Panc1 (cell line): ENCODE results near the gene COQ6. TPM values are rescaled to one million over a fixed set of nuclear protein-coding genes. Genes with fewer than 3 reads are reported as not detected.

Experiments used
- ATAC-seq: fragments of 200-7000 bp; cut with Tn5 transposase; 2 replicates; pipeline ENCODE4 v1.9.1; 2020; ENCODE audit warnings: mild to moderate bottlenecking, moderate library complexity
- BruUV-seq: library from RNA; stranded (reverse); fragments of 400-500 nt; replicated peaks from 2 replicates; lab custom pipeline; 2021; lab: Mats Ljungman, UMichigan
- CTCF ChIA-PET: fragments of 300-600 bp; sonication (Branson Sonifier 250); formaldehyde crosslinking; loops from one replicate; lab custom pipeline; 2022; ENCODE audit warnings: antibody characterized with exemption; lab: Charles Lee
- POLR2A ChIA-PET: fragments of 300-600 bp; sonication (Branson Sonifier 250); formaldehyde crosslinking; loops from one replicate; lab custom pipeline; 2022; ENCODE audit warnings: antibody characterized with exemption; lab: Charles Lee
- DNase-seq: peaks from one replicate; pipeline ENCODE4 v3.0.0-alpha.2; 2010; ENCODE audit warnings: low read depth, low spot score
- H3K27ac ChIP-seq: 2 replicates; pipeline ENCODE4 v1.5.1; 2011; ENCODE audit warnings: mild to moderate bottlenecking, low read length, inconsistent platforms
- H3K27me3 ChIP-seq: fragments of 200-500 bp; sonication (Bioruptor generic); 2 replicates; pipeline ENCODE4 v1.6.0; 2014; ENCODE audit warnings: low read length, inconsistent platforms; ENCODE audit not compliant: control insufficient read depth, insufficient read depth
- H3K36me3 ChIP-seq: fragments of 200-500 bp; sonication (Bioruptor generic); 2 replicates; pipeline ENCODE4 v1.5.1; 2014; ENCODE audit warnings: inconsistent platforms, mild to moderate bottlenecking, low read length, moderate library complexity; ENCODE audit not compliant: control insufficient read depth, insufficient read depth
- H3K4me1 ChIP-seq: 2 replicates; pipeline ENCODE4 v1.5.1; 2011; ENCODE audit warnings: inconsistent platforms, mild to moderate bottlenecking, low read length, moderate library complexity; ENCODE audit not compliant: control insufficient read depth, insufficient read depth
- H3K4me3 ChIP-seq, 2 experiments: 2 replicates each; pipeline ENCODE4 v1.5.1; 2011 to 2012; ENCODE audit warnings: low read depth in 2 of 2, low read length in 2 of 2, mild to moderate bottlenecking in 2 of 2, inconsistent platforms in 1 of 2, moderate library complexity in 1 of 2
- H3K9me3 ChIP-seq: fragments of 200-500 bp; sonication (Bioruptor generic); 2 replicates; pipeline ENCODE4 v1.5.1; 2014; ENCODE audit warnings: low read depth, mild to moderate bottlenecking, inconsistent platforms, low read length, moderate library complexity; ENCODE audit not compliant: control insufficient read depth, insufficient read depth
- CTCF ChIP-seq: fragments of 450-650 bp; IDR thresholded peaks from 2 replicates; pipeline ENCODE4 v1.5.1; 2017; ENCODE audit warnings: mild to moderate bottlenecking
- POLR2AphosphoS5 ChIP-seq: IDR thresholded peaks from 2 replicates; pipeline ENCODE4 v1.6.1; 2012; ENCODE audit warnings: mild to moderate bottlenecking, low read depth, low read length, moderate library complexity
- SIN3A ChIP-seq: IDR thresholded peaks from 2 replicates; pipeline ENCODE4 v1.6.1; 2012; ENCODE audit warnings: low read depth, mild to moderate bottlenecking, low read length, moderate library complexity, borderline replicate concordance; ENCODE audit not compliant: insufficient read depth
- TCF7L2 ChIP-seq: IDR thresholded peaks from 2 replicates; pipeline ENCODE4 v1.6.1; 2011; ENCODE audit warnings: mild to moderate bottlenecking, low read depth, low read length, inconsistent platforms
- in situ Hi-C: cut with HindIII; loops from 2 replicates; pipeline ENCODE4 v1.10.0; 2016; ENCODE audit warnings: low sequenced_read_pairs, low pct_unique_long_range_greater_than_20kb
- intact Hi-C: fragments of 100-400 bp; cut with micrococcal nuclease; formaldehyde crosslinking; loops from one replicate; pipeline ENCODE4 v1.10.0; 2022; ENCODE audit not compliant: unreplicated experiment
- total RNA-seq: library from RNA; stranded (reverse); gene quantifications from one replicate; pipeline ENCODE4 v1.2.1, GENCODE V29; 2021; ENCODE audit not compliant: unreplicated experiment
- TF ChIP-seq, protein P1 (sequence below), 2 experiments: IDR thresholded peaks; 2 replicates each; pipeline ENCODE4 v1.6.1; 2011 to 2012; ENCODE audit warnings: low read depth in 2 of 2, control low read depth in 1 of 2, low read length in 1 of 2, mild to moderate bottlenecking in 1 of 2, moderate library complexity in 1 of 2; ENCODE audit not compliant: insufficient read depth in 1 of 2

The COQ6 gene
- total RNA-seq, 1 experiment from 2014 or later, result 18.5 TPM

GRCh38 chr14:74008843-74009499 lies 58.9 kb downstream of the COQ6 start:
- in situ Hi-C loops, result no loop called here
- Histone ChIP-seq H3K27me3 (no peaks in the 10 kb centered on the region), H3K4me3 (no peak overlapping the region), H3K9me3 (no peaks in the 10 kb centered on the region), H3K27ac (no peak overlapping the region), H3K36me3 (peaks cover 2% of the 10 kb centered on the region), H3K4me1 (no peaks in the 10 kb centered on the region)
- DNase-seq (no peak), ATAC-seq (no peak)
- CTCF ChIA-PET, result no interaction called here
- BruUV-seq, result no TSS peak
- POLR2A ChIA-PET, result no interaction called here
- intact Hi-C loops, result no loop called here
- TF ChIP-seq CTCF (no peak), TCF7L2 (no peak), POLR2AphosphoS5 (no peak), SIN3A (no peak)
- TF ChIP-seq, protein P1, sequence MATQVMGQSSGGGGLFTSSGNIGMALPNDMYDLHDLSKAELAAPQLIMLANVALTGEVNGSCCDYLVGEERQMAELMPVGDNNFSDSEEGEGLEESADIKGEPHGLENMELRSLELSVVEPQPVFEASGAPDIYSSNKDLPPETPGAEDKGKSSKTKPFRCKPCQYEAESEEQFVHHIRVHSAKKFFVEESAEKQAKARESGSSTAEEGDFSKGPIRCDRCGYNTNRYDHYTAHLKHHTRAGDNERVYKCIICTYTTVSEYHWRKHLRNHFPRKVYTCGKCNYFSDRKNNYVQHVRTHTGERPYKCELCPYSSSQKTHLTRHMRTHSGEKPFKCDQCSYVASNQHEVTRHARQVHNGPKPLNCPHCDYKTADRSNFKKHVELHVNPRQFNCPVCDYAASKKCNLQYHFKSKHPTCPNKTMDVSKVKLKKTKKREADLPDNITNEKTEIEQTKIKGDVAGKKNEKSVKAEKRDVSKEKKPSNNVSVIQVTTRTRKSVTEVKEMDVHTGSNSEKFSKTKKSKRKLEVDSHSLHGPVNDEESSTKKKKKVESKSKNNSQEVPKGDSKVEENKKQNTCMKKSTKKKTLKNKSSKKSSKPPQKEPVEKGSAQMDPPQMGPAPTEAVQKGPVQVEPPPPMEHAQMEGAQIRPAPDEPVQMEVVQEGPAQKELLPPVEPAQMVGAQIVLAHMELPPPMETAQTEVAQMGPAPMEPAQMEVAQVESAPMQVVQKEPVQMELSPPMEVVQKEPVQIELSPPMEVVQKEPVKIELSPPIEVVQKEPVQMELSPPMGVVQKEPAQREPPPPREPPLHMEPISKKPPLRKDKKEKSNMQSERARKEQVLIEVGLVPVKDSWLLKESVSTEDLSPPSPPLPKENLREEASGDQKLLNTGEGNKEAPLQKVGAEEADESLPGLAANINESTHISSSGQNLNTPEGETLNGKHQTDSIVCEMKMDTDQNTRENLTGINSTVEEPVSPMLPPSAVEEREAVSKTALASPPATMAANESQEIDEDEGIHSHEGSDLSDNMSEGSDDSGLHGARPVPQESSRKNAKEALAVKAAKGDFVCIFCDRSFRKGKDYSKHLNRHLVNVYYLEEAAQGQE (IDR thresholded peaks at IDR 0.05; ENCODE audit: insufficient read depth in 1 of 2, low read depth in 2 of 2, low read length in 1 of 2), result no peak

Other genes with a start within 250 kb of the COQ6 start
- 49.7 TPM for gene PNMA1, start 235.9 kb upstream of the COQ6 start, total RNA-seq
- 17.1 TPM for gene PTGR2, start 98.5 kb upstream of the COQ6 start, total RNA-seq
- 31.2 TPM for gene ZNF410, start 63.4 kb upstream of the COQ6 start, total RNA-seq
- 2.2 TPM for gene FAM161B, start 208 bp upstream of the COQ6 start, total RNA-seq
- 13.0 TPM for gene ENTPD5, start 69.0 kb downstream of the COQ6 start, total RNA-seq
- gene BBOF1, start 69.0 kb downstream of the COQ6 start, total RNA-seq, result 1.9 TPM
- 2.1 TPM for gene ALDH6A1, start 134.2 kb downstream of the COQ6 start, total RNA-seq
- gene LIN52, start 134.7 kb downstream of the COQ6 start, total RNA-seq, result 6.7 TPM